Measurements from ENCODE around the gene KCNH3.

DNA sequence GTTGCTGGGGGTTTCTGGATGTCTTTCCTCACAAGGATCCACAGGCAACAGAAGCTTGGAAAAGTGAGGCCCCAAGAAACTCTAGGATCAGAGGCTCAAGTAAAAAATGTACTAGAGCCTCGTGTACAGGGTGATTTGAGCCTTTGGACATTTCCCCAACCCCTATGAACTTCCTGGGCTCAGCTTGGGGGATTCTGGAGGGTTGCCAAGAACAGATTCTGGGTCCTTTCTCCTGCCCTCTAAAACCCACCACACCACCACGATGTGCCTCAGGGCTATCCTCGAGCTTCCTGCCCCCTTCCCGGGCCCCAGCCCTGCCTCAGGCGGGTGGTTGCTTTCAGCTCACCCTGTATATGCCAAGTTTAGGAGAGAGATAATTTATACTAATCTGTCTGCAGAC lies 66.0 kb downstream of the KCNH3 start:
- TF ChIP-seq EZH2 (optimal IDR thresholded peaks at IDR 0.05; ENCODE audit: low read depth, low read length) (no peak), EZH2phosphoT487 (IDR thresholded peaks at IDR 0.05; ENCODE audit: low read length) (no peak)
- TF ChIP-seq, protein P1, sequence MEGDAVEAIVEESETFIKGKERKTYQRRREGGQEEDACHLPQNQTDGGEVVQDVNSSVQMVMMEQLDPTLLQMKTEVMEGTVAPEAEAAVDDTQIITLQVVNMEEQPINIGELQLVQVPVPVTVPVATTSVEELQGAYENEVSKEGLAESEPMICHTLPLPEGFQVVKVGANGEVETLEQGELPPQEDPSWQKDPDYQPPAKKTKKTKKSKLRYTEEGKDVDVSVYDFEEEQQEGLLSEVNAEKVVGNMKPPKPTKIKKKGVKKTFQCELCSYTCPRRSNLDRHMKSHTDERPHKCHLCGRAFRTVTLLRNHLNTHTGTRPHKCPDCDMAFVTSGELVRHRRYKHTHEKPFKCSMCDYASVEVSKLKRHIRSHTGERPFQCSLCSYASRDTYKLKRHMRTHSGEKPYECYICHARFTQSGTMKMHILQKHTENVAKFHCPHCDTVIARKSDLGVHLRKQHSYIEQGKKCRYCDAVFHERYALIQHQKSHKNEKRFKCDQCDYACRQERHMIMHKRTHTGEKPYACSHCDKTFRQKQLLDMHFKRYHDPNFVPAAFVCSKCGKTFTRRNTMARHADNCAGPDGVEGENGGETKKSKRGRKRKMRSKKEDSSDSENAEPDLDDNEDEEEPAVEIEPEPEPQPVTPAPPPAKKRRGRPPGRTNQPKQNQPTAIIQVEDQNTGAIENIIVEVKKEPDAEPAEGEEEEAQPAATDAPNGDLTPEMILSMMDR (IDR thresholded peaks at IDR 0.05; ENCODE audit: low read length) = no peak
